Activated T-cell treated with anti-CD3 and anti-CD28 coated beads for 48 hours (primary cell): Measurements from ENCODE around the gene SEMA3G.

Source experiments
- DNase-seq: peaks from one replicate; pipeline ENCODE4 v3.0.0-alpha.2; 2020; ENCODE audit warnings: low read depth

Gene SEMA3G

GRCh38 chr3:52408466-52408865 lies 36.4 kb downstream of the SEMA3G start:
- DNase-seq = no peak

GRCh38 chr3:52407779-52408178 lies 37.1 kb downstream of the SEMA3G start:
- no peak for DNase-seq

- no peak for DNase-seq
Measured at GRCh38 chr3:52406791-52407510, 38.0 kb downstream of the SEMA3G start.

- DNase-seq = no peak
Measured at GRCh38 chr3:52406231-52406661, 38.7 kb downstream of the SEMA3G start.

GRCh38 chr3:52405601-52406110 lies 39.2 kb downstream of the SEMA3G start:
- no peak for DNase-seq

- DNase-seq = no peak
Measured at GRCh38 chr3:52405066-52405465, 39.8 kb downstream of the SEMA3G start.

GRCh38 chr3:52404391-52404790 lies 40.5 kb downstream of the SEMA3G start:
- no peak for DNase-seq

GRCh38 chr3:52403955-52404354 lies 40.9 kb downstream of the SEMA3G start:
- DNase-seq = no peak

- no peak for DNase-seq
Measured at GRCh38 chr3:52403271-52403841, 41.5 kb downstream of the SEMA3G start.

GRCh38 chr3:52402706-52403270 lies 42.1 kb downstream of the SEMA3G start:
- DNase-seq = no peak

GRCh38 chr3:52402101-52402521 lies 42.8 kb downstream of the SEMA3G start:
- DNase-seq = no peak

GRCh38 chr3:52401551-52401950 lies 43.4 kb downstream of the SEMA3G start:
- no peak for DNase-seq

- DNase-seq = no peak
Measured at GRCh38 chr3:52401021-52401420, 43.9 kb downstream of the SEMA3G start.

GRCh38 chr3:52400275-52400793 lies 44.6 kb downstream of the SEMA3G start:
- DNase-seq = no peak

GRCh38 chr3:52399593-52399992 lies 45.3 kb downstream of the SEMA3G start:
- no peak for DNase-seq

- no peak for DNase-seq
Measured at GRCh38 chr3:52399131-52399530, 45.8 kb downstream of the SEMA3G start.

- no peak for DNase-seq
Measured at GRCh38 chr3:52398670-52399081, 46.2 kb downstream of the SEMA3G start.

GRCh38 chr3:52397676-52398399 lies 47.1 kb downstream of the SEMA3G start:
- no peak for DNase-seq

- DNase-seq = no peak
Measured at GRCh38 chr3:52396907-52397591, 47.9 kb downstream of the SEMA3G start.

- no peak for DNase-seq
Measured at GRCh38 chr3:52396011-52396906, 48.6 kb downstream of the SEMA3G start.

- DNase-seq = no peak
Measured at GRCh38 chr3:52395503-52395865, 49.4 kb downstream of the SEMA3G start.
